A673 (cell line): ENCODE results near the gene TSPAN5. TPM values are rescaled to one million over a fixed set of nuclear protein-coding genes. Genes with fewer than 3 reads are reported as not detected.

Source experiments
- BruUV-seq: library from RNA; stranded (reverse); fragments of 400-500 nt; replicated peaks from 2 replicates; lab custom pipeline; 2021; lab: Mats Ljungman, UMichigan
- CTCF ChIA-PET: fragments of 300-600 bp; sonication (Branson Sonifier 250); formaldehyde crosslinking; loops from one replicate; lab custom pipeline; 2022; ENCODE audit warnings: antibody characterized with exemption; lab: Charles Lee
- POLR2A ChIA-PET: fragments of 300-600 bp; sonication (Branson Sonifier 250); formaldehyde crosslinking; loops from one replicate; lab custom pipeline; 2022; ENCODE audit warnings: antibody characterized with exemption; ENCODE audit not compliant: low non-redundant PET; lab: Charles Lee
- DNase-seq: peaks from one replicate; pipeline ENCODE4 v3.0.0-alpha.2; 2015; ENCODE audit warnings: low spot score
- H3K27ac ChIP-seq: fragments of 200-600 bp; sonication (generic); 2 replicates; pipeline ENCODE4 v1.5.1; 2016; ENCODE audit warnings: mixed run types, low read depth, mild to moderate bottlenecking, mixed read lengths, antibody characterized with exemption, low read length; ENCODE audit not compliant: poor library complexity, severe bottlenecking
- H3K27me3 ChIP-seq: fragments of 200-600 bp; sonication (generic); replicated peaks from 2 replicates; pipeline ENCODE4 v1.6.1; 2017; ENCODE audit warnings: mixed run types, low read depth, mild to moderate bottlenecking, mixed read lengths, antibody characterized with exemption, low read length; ENCODE audit not compliant: insufficient read depth, poor library complexity
- H3K36me3 ChIP-seq: fragments of 200-600 bp; sonication (generic); 2 replicates; pipeline ENCODE4 v1.6.1; 2016; ENCODE audit warnings: mixed run types, mild to moderate bottlenecking, mixed read lengths, antibody characterized with exemption, low read length; ENCODE audit not compliant: insufficient read depth, poor library complexity, severe bottlenecking
- H3K4me1 ChIP-seq: fragments of 200-600 bp; sonication (generic); 2 replicates; pipeline ENCODE4 v1.6.1; 2017; ENCODE audit warnings: mixed run types, mild to moderate bottlenecking, mixed read lengths, antibody characterized with exemption, low read length; ENCODE audit not compliant: insufficient read depth, poor library complexity, severe bottlenecking
- H3K4me3 ChIP-seq: fragments of 200-600 bp; sonication (generic); 2 replicates; pipeline ENCODE4 v1.5.1; 2016; ENCODE audit warnings: low read depth, mixed run types, mild to moderate bottlenecking, mixed read lengths, low read length; ENCODE audit not compliant: poor library complexity, severe bottlenecking
- H3K9me3 ChIP-seq: fragments of 200-600 bp; sonication (generic); 2 replicates; pipeline ENCODE4 v1.6.1; 2016; ENCODE audit warnings: mixed run types, low read depth, mild to moderate bottlenecking, mixed read lengths, antibody characterized with exemption, low read length; ENCODE audit not compliant: poor library complexity, severe bottlenecking
- CTCF ChIP-seq: fragments of 300-800, 200-600 bp; sonication (generic); conservative IDR thresholded peaks from 2 replicates; pipeline ENCODE4 v1.5.1; 2017; ENCODE audit warnings: low read depth, mild to moderate bottlenecking, antibody characterized with exemption, low read length, moderate library complexity, mixed read lengths
- EZH2 ChIP-seq: fragments of 200-600 bp; sonication (generic); IDR thresholded peaks from 2 replicates; pipeline ENCODE4 v1.6.1; 2017; ENCODE audit warnings: borderline replicate concordance, low read depth, mild to moderate bottlenecking, mixed read lengths, antibody characterized with exemption, low read length; ENCODE audit not compliant: poor library complexity, severe bottlenecking
- intact Hi-C: fragments of 100-400 bp; cut with micrococcal nuclease; formaldehyde crosslinking; loops from one replicate; pipeline ENCODE4 v1.10.0; 2022; ENCODE audit not compliant: unreplicated experiment
- total RNA-seq: library from RNA; stranded (reverse); gene quantifications from 2 replicates; pipeline ENCODE4 v1.2.3, GENCODE V29; 2021

TSPAN5 gene
- total RNA-seq, 1 experiment from 2014 or later = 15.2 TPM

GRCh38 chr4:98540803-98541202 is 117.6 kb downstream of the TSPAN5 start:
- no TSS peak for BruUV-seq
- Histone ChIP-seq H3K36me3 (no peaks in the 10 kb centered on the region), H3K27ac (no peak overlapping the region), H3K27me3 (no peaks in the 10 kb centered on the region), H3K9me3 (no peaks in the 10 kb centered on the region), H3K4me3 (no peak overlapping the region), H3K4me1 (no peaks in the 10 kb centered on the region)
- ChIA-PET CTCF (no interaction called here), POLR2A (no interaction called here)
- DNase-seq = no peak
- intact Hi-C loops = no loop called here
- no peak for TF ChIP-seq EZH2
- no peak for TF ChIP-seq CTCF

GRCh38 chr4:98539741-98540140 is 118.7 kb downstream of the TSPAN5 start:
- Histone ChIP-seq H3K4me3 (no peak overlapping the region), H3K36me3 (no peaks in the 10 kb centered on the region), H3K27ac (no peak overlapping the region), H3K27me3 (no peaks in the 10 kb centered on the region), H3K9me3 (no peaks in the 10 kb centered on the region), H3K4me1 (no peaks in the 10 kb centered on the region)
- CTCF ChIA-PET = no interaction called here
- POLR2A ChIA-PET = no interaction called here
- BruUV-seq = no TSS peak
- intact Hi-C loops = no loop called here
- DNase-seq = no peak
- no peak for TF ChIP-seq CTCF

GRCh38 chr4:98539299-98539698 is 119.1 kb downstream of the TSPAN5 start:
- Histone ChIP-seq H3K27ac (no peak overlapping the region), H3K4me1 (no peaks in the 10 kb centered on the region), H3K9me3 (no peaks in the 10 kb centered on the region), H3K36me3 (no peaks in the 10 kb centered on the region), H3K4me3 (no peak overlapping the region), H3K27me3 (no peaks in the 10 kb centered on the region)
- CTCF ChIA-PET = no interaction called here
- POLR2A ChIA-PET = no interaction called here
- DNase-seq = no peak
- no peak for TF ChIP-seq EZH2
- no peak for TF ChIP-seq CTCF
- intact Hi-C loops = no loop called here
- no TSS peak for BruUV-seq
